ENCODE results near the gene GINS2.

Gene GINS2

DNA sequence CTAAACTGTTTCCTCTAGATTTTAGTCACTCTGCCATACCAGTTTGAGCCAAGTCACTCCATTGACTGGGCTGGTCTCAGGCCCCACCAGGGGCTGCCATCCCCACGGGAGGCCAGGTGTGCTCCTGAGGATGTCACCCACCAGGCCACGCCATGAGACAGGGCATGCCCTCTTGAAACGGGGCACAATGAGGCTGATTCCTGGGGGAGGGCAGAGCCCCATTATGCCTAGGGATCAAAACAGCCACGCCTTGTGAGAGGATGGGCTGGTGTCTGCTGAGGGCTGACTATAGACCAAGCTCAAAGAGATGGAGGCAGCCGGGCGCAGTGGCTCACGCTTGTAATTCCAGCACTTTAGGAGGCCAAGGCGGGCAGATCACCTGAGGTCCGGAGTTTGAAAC lies 21.5 kb downstream of the GINS2 start:
- DNase-seq (ENCODE audit: low spot score) = no peak

GRCh38 chr16:85665929-85666328 lies 22.8 kb downstream of the GINS2 start:
- DNase-seq (ENCODE audit: low spot score) = no peak

DNA sequence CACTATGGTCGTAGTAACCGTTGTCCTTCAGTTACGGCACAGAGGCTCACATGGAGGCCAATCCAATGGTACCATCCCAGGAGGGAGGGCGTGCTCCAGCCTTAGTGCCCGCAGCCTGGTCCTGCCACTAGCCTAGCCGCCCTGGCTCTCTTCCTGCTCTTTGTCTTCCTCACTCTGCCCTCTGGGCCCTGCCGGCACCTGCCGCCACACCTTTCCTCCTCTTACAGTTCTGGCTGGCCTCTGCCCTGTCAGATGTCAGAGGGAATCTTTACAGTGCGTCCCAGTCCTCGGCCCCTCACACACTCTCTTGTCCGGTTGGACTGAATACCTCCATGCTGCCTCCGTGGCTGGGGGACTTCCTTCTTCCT lies 23.4 kb downstream of the GINS2 start:
- no peak for DNase-seq (ENCODE audit: low spot score)

DNA sequence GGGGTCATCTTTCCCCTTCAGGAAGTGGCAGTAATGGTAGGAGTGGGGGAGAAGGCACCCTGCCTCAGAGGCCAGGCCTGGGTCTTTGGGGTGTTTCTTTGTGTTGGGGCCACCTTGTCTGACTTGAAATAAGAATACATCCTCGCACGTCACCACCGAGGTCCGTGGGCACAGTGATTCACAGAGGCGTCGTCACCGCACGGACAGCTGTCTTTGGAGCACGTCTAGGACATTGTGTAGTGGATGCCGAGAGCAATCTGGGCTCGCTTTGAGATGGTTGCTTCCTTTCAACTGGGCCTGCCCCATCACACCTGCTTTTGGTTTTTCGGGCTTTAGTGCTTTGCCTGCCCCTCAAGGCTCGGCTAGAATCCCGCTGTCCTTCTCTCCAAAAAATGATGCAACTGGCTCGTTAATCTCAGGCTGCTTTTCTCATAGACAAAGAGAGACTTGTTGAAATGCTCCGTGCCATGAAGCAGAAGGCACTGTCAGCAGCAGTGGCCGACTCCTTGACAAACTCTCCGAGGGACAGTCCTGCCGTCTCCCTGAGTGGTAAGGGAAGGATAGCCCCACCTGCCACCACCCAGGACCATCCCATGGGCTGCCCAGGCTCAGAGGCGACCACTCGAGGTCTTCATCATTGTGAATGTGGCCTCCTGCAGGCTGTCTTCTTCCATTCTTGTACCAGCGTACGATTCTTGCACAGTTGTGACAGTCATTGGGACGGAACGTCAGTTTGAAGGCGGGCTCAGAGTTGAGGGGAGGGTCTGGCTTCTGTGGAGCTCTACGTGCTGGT lies 24.0 kb downstream of the GINS2 start:
- no peak for DNase-seq (ENCODE audit: low spot score)

DNA sequence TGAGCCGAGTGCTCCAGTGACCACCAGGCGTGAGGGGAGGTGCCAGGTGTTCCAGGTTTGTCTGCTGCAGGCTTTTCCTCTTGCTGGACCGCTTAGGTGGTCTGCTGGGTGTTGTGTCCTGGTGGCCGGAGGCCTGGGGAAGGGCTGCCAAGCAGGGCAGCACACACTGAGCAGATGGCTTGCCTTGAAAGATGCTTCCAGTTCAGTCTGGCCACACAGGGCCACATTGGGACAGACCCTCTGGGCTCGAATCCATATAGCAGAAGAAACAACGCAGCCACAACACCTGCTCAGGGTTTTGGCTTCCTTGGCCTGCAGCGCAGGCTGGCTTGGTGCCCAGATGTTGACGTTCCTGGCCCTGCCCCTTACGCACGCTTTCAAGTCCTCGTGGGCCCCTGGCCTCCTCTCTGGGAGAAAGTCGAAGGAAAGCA lies 24.8 kb downstream of the GINS2 start:
- DNase-seq (ENCODE audit: low spot score) = no peak

GRCh38 chr16:85662976-85663830 lies 25.6 kb downstream of the GINS2 start:
- DNase-seq (ENCODE audit: low spot score) = no peak

- no peak for DNase-seq (ENCODE audit: low spot score)
Measured at GRCh38 chr16:85662482-85662812, 26.3 kb downstream of the GINS2 start.

- no peak for DNase-seq (ENCODE audit: low spot score)
Measured at GRCh38 chr16:85661740-85662481, 26.8 kb downstream of the GINS2 start.

DNA sequence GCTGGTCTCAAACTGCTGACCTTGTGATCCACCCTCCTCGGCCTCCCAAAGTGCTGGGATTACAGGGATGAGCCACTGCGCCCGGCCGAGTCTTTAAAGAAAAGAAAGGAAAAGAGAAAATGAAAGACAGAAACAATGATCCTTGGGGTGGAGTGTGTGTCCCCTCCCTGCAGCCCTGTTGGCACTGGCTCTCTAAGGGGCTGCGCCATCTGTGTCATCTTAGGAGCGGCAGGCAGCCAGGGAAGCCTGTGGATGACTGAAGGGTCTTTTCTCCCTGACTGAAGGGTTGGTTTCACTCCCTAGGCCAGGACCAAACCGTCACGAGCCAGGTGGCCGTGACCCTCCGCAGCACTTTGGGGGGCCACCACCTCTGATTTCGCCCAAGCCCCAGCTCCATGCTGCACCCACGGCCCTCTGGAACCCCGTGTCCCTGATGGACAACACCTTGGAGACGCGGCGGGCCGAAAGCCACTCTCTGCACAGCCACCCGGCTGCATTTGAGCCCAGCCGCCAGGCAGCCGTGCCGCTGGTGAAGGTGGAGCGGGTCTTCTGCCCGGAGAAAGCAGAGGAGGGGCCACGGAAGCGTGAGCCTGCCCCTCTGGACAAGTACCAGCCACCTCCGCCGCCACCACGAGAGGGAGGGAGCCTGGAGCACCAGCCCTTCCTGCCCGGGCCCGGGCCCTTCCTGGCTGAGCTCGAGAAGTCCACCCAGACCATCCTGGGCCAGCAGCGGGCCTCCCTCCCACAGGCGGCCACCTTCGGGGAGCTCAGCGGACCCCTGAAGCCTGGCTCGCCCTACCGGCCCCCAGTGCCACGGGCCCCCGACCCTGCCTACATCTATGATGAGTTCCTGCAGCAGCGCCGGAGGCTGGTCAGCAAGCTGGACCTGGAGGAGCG lies 27.7 kb downstream of the GINS2 start:
- no peak for DNase-seq (ENCODE audit: low spot score)

- peak; percentile 9 for DNase-seq (ENCODE audit: low spot score)
Measured at GRCh38 chr16:85659805-85660511, 28.8 kb downstream of the GINS2 start.

DNA sequence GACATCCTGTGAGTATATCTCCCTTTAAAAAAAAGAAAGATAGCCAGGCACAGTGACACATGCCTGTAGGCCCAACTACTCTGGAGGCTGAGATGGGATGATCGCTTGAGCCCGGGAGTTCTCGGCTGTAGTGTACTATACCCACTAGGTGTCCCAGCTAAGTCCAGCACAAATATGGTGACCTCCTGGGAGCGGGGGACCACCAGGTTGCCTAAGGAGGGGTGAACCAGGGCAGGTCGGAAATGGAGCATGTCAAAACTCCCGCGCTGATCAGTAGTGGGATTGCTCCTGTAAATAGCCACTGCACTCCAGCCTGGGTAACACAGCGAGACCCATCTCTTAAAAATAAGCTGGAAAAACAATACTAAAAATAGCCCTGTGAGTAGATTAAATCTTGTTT lies 29.4 kb downstream of the GINS2 start:
- DNase-seq (ENCODE audit: low spot score) = no peak

GRCh38 chr16:85658504-85659326 lies 30.0 kb downstream of the GINS2 start:
- DNase-seq (ENCODE audit: low spot score) = no peak

- DNase-seq (ENCODE audit: low spot score) = no peak
Measured at GRCh38 chr16:85657996-85658395, 30.8 kb downstream of the GINS2 start.

GRCh38 chr16:85657267-85657650 lies 31.5 kb downstream of the GINS2 start:
- DNase-seq (ENCODE audit: low spot score) = no peak

- DNase-seq (ENCODE audit: low spot score) = no peak
Measured at GRCh38 chr16:85656351-85657266, 32.1 kb downstream of the GINS2 start.

- no peak for DNase-seq (ENCODE audit: low spot score)
Measured at GRCh38 chr16:85655216-85656129, 33.3 kb downstream of the GINS2 start.

DNA sequence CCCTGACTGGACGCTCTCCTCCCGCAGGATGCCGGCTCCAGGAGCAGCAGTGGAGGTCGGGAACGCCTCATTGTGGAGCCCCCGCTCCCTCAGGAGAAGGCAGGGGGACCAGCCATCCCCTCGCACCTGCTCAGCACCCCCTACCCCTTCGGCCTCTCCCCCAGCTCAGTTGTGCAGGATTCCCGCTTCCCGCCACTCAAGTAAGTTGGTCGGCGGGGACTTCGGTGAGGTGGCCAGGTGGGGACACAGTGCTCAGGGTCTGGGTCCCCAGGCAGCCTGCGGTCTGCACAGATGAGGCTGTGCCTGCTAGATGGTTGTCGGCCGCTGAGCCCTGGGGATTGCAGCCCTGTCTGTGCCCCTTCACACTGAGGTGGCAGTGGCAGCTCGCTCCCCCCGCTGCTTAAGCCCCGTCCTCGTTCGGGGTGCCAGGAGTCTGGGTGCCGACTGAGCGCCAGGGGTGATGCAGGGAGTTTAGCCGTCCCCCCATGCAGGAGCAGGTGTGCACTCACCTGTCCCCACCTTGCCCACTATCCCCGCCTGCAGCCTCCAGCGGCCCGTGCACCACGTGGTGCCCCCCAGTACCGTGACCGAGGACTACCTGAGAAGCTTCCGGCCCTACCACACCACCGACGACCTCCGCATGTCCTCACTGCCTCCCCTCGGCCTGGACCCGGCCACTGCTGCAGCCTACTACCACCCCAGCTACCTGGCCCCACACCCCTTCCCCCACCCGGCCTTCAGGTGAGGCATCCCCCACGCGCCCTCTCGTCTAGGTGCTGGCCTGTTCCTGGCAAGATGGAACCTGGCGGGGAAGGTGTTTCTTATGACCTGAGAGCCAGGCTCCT lies 34.3 kb downstream of the GINS2 start:
- no peak for DNase-seq (ENCODE audit: low spot score)
